GM12865 (cell line): ENCODE results near the gene PFDN1.
"Not testable (repeated sequence)": the region's sequence is repeated elsewhere in the genome, so short reads cannot be mapped to it uniquely, and the experiment has no call there.

Experiments used
- DNase-seq: peaks from one replicate; pipeline ENCODE4 v3.0.0; 2010; ENCODE audit warnings: low read depth
- H3K4me3 ChIP-seq: 2 replicates; pipeline ENCODE4 v1.5.1; 2011; ENCODE audit warnings: mild to moderate bottlenecking, low read depth, low read length, control low read depth
- TF ChIP-seq, protein P1 (sequence below): IDR thresholded peaks from 2 replicates; pipeline ENCODE4 v1.5.1; 2011; ENCODE audit warnings: low read length, control low read depth, low read depth, inconsistent platforms; ENCODE audit not compliant: insufficient read depth; ENCODE audit errors: missing control alignments

PFDN1 gene

DNA sequence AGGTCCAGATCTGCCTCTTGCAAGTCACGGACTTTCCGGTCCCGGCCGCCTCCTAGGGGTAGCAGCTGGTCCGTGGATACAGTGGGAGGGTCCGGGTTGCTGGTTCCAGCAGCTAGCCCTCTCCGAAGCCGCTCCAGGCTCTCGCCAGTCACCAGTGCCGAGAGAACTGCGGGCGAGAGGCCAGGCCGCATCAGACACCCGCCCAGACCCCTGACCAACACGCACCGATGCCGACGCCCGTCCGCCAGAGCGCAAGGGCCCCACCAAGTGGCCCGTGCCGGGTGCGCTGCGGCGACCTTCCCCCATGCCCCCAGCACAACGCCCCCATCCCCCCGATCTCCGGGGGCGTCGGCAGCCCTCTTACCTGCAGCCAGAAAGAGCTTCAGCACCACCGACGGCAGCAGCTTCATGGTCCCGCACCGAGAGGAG, 43.0 kb upstream of the PFDN1 start:
- TF ChIP-seq, protein P1, sequence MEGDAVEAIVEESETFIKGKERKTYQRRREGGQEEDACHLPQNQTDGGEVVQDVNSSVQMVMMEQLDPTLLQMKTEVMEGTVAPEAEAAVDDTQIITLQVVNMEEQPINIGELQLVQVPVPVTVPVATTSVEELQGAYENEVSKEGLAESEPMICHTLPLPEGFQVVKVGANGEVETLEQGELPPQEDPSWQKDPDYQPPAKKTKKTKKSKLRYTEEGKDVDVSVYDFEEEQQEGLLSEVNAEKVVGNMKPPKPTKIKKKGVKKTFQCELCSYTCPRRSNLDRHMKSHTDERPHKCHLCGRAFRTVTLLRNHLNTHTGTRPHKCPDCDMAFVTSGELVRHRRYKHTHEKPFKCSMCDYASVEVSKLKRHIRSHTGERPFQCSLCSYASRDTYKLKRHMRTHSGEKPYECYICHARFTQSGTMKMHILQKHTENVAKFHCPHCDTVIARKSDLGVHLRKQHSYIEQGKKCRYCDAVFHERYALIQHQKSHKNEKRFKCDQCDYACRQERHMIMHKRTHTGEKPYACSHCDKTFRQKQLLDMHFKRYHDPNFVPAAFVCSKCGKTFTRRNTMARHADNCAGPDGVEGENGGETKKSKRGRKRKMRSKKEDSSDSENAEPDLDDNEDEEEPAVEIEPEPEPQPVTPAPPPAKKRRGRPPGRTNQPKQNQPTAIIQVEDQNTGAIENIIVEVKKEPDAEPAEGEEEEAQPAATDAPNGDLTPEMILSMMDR: no peak
- peak overlapping the region; percentile 58 for H3K4me3 ChIP-seq
- peak; percentile 18 for DNase-seq

DNA sequence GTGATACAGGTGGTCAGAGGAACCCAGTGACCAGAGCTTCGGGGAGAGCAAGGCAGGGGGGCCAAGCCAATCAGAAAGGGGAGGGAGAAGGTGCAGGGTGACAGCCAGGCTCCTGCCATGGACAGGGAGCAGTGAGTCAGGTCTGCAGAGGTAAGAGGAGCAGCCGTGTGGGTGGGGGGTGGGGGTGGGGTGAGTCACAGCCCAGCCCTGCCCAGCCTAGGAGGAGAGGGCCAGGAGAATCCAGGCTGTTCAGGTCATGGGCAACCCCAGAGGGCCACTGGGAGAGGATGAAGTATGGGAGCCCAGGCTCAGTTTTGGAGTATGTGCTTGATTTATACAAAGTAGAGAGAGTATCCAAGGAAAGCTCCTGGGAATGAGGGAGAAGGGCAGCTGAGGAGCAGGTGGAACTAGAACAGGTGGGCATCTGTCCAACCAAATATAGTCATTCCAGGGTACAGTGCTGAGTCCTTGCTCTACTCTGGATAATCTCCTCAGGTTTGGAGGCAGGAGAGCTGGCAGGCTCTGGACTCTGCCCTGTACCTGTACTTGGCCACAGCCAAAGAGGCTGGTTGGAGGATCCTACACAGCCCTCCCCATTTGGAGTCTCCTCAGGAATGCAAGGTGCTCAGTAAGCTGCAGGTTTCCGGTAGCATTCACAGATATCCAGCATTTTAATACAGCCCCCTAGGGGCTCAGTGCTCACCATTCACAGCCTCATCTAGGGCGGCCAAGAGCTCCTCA, 42.0 kb upstream of the PFDN1 start:
- H3K4me3 ChIP-seq: no peak overlapping the region
- TF ChIP-seq, protein P1: no peak
- DNase-seq: no peak

DNA sequence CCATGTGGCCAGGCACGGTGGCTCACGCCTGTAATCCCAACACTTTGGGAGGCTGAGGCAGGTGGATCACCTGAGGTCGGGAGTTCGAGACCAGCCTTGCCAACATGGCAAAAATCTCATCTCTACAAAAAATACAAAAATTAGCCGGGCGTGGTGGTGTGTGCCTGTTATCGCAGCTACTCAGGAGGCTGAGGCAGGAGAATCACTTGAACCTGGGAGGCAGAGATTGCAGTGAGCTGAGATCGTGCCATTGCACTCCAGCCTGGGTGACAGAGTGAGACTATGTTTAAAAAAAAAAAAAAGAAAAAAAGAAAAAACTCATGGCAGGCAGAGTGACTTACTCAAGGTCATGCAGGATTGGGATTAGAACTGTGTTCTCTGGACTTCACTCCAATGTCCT, 40.9 kb upstream of the PFDN1 start:
- H3K4me3 ChIP-seq, DNase-seq: not testable (repeated sequence)

DNA sequence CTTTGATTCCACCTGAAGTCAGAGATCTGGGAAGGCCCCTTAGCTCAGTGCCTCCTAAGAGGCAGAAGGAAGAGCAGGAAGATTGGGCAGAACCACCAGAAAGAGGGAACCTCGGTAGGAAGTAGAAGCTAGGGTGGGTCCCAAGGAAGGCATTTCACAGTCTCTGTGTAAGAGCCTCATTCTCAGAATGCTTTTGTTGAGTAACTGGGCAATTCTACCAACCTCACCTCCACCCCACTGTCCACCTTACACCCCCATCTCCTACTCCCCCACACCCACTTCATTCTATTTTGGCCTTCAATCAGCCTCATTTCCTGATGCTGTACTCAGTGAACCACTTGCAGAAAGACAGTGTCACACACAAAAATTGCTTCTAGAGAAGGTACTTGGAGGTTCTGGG, 40.0 kb upstream of the PFDN1 start:
- H3K4me3 ChIP-seq: no peak overlapping the region
- DNase-seq: no peak
- TF ChIP-seq, protein P1: no peak

- DNase-seq: peak; percentile 76
- peak overlapping the region; percentile 8 for H3K4me3 ChIP-seq
- TF ChIP-seq, protein P1: no peak
Observed at GRCh38 chr5:140342287-140342686, 39.4 kb upstream of the PFDN1 start.

GRCh38 chr5:140341591-140341990, 38.7 kb upstream of the PFDN1 start:
- peak overlapping the region; percentile 8 for H3K4me3 ChIP-seq
- DNase-seq: no peak
- TF ChIP-seq, protein P1: no peak

DNA sequence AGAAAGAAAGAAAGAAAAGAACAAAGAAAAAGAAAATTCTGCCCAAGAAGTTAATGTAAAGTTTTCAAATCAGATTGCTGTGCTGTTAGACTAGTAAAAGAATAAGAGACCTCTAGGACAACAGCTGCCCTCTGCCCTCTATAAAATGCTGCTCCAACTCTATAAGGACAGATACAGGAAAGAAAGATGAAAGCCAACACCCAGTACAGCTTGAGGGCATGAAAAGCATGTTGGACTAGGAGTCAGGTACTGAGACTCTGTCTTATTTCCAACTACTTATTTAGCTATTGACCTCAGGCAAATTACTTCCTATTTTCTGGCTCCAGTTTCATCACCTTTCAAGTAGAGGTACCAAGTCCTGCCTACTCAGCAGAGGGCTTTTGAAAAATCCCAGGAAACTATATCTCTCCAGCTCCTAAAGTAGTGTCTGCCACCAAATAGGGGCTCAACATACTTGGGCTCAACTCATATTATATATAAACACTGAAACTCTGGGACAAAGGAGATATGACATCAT, 37.8 kb upstream of the PFDN1 start:
- no peak overlapping the region for H3K4me3 ChIP-seq
- TF ChIP-seq, protein P1: no peak
- no peak for DNase-seq
